ENCODE measurements around the gene MATR3. TPM values are rescaled to one million over a fixed set of nuclear protein-coding genes. Genes with fewer than 3 reads are reported as not detected.
A peak's percentile ranks its signal among the peaks of the same experiment; 100 is the strongest.

MATR3 gene
- total RNA-seq, 1 experiment from 2014 or later = 267 TPM

GRCh38 chr5:139275536-139275935 lies 18.0 kb upstream of the MATR3 start:
- no peak overlapping the region for H3K23ac ChIP-seq (ENCODE audit: insufficient read length, low read depth, low read length)
- no peak overlapping the region for H3K27ac ChIP-seq (ENCODE audit: insufficient read length, low read depth, low read length)
- no peak overlapping the region for H2BK15ac ChIP-seq (ENCODE audit: low read depth, low read length)
- no peak overlapping the region for H2AFZ ChIP-seq (ENCODE audit: low read length)
- peaks cover 8% of the 10 kb centered on the region for H3K4me1 ChIP-seq (ENCODE audit: insufficient read depth, low read length)
- no peak overlapping the region for H2BK20ac ChIP-seq (ENCODE audit: low read depth, low read length, poor library complexity, severe bottlenecking)
- WGBS (ENCODE audit: extremely low coverage, insufficient read length, low lambda C conversion rate) = no CpG with 5 or more reads among the region's 4 CpGs
- H3K14ac ChIP-seq (ENCODE audit: insufficient read depth, low read length) = no peak overlapping the region
- no peak overlapping the region for H2BK120ac ChIP-seq (ENCODE audit: low read depth, low read length, poor library complexity, severe bottlenecking)
- no peak overlapping the region for H3K4ac ChIP-seq (ENCODE audit: low read depth, low read length)
- no peak overlapping the region for H2BK12ac ChIP-seq (ENCODE audit: insufficient read length, low read depth, low read length)
- no peak overlapping the region for H3K18ac ChIP-seq (ENCODE audit: insufficient read length, low read depth, low read length)
- no peaks in the 10 kb centered on the region for H4K20me1 ChIP-seq (ENCODE audit: control insufficient read depth, insufficient read depth, insufficient read length)
- H3K27me3 ChIP-seq (ENCODE audit: insufficient read depth, low read length) = no peaks in the 10 kb centered on the region
- H3K56ac ChIP-seq (ENCODE audit: insufficient read length, low read depth, low read length) = no peak overlapping the region
- peaks cover 50 to 60% (median 54%) of the 10 kb centered on the region in 3 experiments for H3K36me3 Mint-ChIP-seq (ENCODE audit: insufficient read depth in 1 of 3, low read depth in 3 of 3)
- H3K4me3 Mint-ChIP-seq = peak overlapping the region; percentile 94 to 98
- H3K27me3 Mint-ChIP-seq (ENCODE audit: low read depth) = no peaks in the 10 kb centered on the region
- peak overlapping the region; percentile 94 for H3K9ac ChIP-seq (ENCODE audit: extremely low read depth, insufficient read length, low read length)
- H3K23me2 ChIP-seq (ENCODE audit: insufficient read length, low read depth, low read length, poor library complexity, severe bottlenecking) = peaks cover 12% of the 10 kb centered on the region
- no peak overlapping the region for H3T11ph ChIP-seq (ENCODE audit: low read length)
- H3K27ac Mint-ChIP-seq = peak overlapping the region; percentile 78 to 98 (median 96)
- H2BK5ac ChIP-seq (ENCODE audit: insufficient read length, low read length) = no peak overlapping the region
- H4K8ac ChIP-seq (replicated peaks; ENCODE audit: insufficient read length, low read depth, low read length) = no peak overlapping the region
- peaks cover 46 to 51% of the 10 kb centered on the region in 2 experiments for H3K4me1 Mint-ChIP-seq
- DNase-seq = no peak
- no peak overlapping the region for H4K91ac ChIP-seq (ENCODE audit: insufficient read length, low read depth, low read length)
- TF ChIP-seq CTCF (conservative IDR thresholded peaks at IDR 0.05) = no peak
- peaks cover 3% of the 10 kb centered on the region in 2 experiments; a peak in 2 of 5 replicates for H3K9me3 Mint-ChIP-seq
- no peak overlapping the region for H2AK5ac ChIP-seq (ENCODE audit: insufficient read length, low read length)
- no peaks in the 10 kb centered on the region for H3K79me1 ChIP-seq (ENCODE audit: insufficient read depth, low read depth, low read length, poor library complexity, severe bottlenecking)
- H3K4me2 ChIP-seq (ENCODE audit: insufficient read depth, insufficient read length, low read length) = peak overlapping the region; percentile 84
- peaks cover 14% of the 10 kb centered on the region; the same call in 1 of the 2 replicates for H3K79me2 ChIP-seq (ENCODE audit: insufficient read depth, low read length)
- no peak overlapping the region for H4K5ac ChIP-seq (ENCODE audit: insufficient read length, low read depth, low read length)
- no peaks in the 10 kb centered on the region for H3K9me3 ChIP-seq (ENCODE audit: control insufficient read depth, low read depth, low read length)

Data from H9 (cell line).